ENCODE results near the gene ZNF439. TPM values are rescaled to one million over a fixed set of nuclear protein-coding genes. Genes with fewer than 3 reads are reported as not detected.
"Not testable (repeated sequence)": the region's sequence is repeated elsewhere in the genome, so short reads cannot be mapped to it uniquely, and the experiment has no call there.

ZNF439 gene
- total and polyA plus RNA-seq, 8 donors: 7.6 to 20.8 (median 19.2) TPM

GRCh38 chr19:11902228-11902627, 53.7 kb downstream of the ZNF439 start:
- Histone ChIP-seq H3K27me3 (no peaks in the 10 kb centered on the region), H3K4me3 (no peak overlapping the region), H3K4me1 (no peaks in the 10 kb centered on the region), H3K36me3 (peaks cover 0 to 65% of the 10 kb centered on the region in 2 donors), H3K9me3 (peaks cover 9 to 93% of the 10 kb centered on the region in 2 donors), H3K27ac (no peak overlapping the region)
- ATAC-seq: no peak
- DNase-seq: no peak
- intact Hi-C loops (cut with DNase I): no loop called here
- no peak for TF ChIP-seq CTCF (IDR thresholded peaks at IDR 0.05)

- intact Hi-C loops (cut with DNase I): no loop called here
- Histone ChIP-seq H3K4me3 (no peak overlapping the region), H3K36me3 (peaks cover 0 to 52% of the 10 kb centered on the region in 2 donors), H3K27ac (no peak overlapping the region), H3K27me3 (no peaks in the 10 kb centered on the region), H3K9me3 (peaks cover 9 to 97% of the 10 kb centered on the region in 2 donors), H3K4me1 (no peaks in the 10 kb centered on the region)
- TF ChIP-seq CTCF (IDR thresholded peaks at IDR 0.05): no peak
- no peak for ATAC-seq
- DNase-seq: no peak
Observed at GRCh38 chr19:11905928-11906327, 57.4 kb downstream of the ZNF439 start.

- H3K4me1 ChIP-seq; H3K27me3 ChIP-seq; H3K36me3 ChIP-seq; intact Hi-C loops (cut with DNase I); H3K4me3 ChIP-seq; H3K27ac ChIP-seq; DNase-seq; ATAC-seq: not testable (repeated sequence)
- peaks cover 0 to 90% of the 10 kb centered on the region in 2 donors for H3K9me3 ChIP-seq
Observed at GRCh38 chr19:11911937-11912336, 63.4 kb downstream of the ZNF439 start.

GRCh38 chr19:11914417-11915051, 66.0 kb downstream of the ZNF439 start:
- H3K27ac ChIP-seq; H3K36me3 ChIP-seq; H3K4me3 ChIP-seq; ATAC-seq; H3K27me3 ChIP-seq; DNase-seq; intact Hi-C loops (cut with DNase I); H3K4me1 ChIP-seq: not testable (repeated sequence)
- H3K9me3 ChIP-seq: peaks cover 0 to 64% of the 10 kb centered on the region in 2 donors

Other genes starting within 250 kb of the ZNF439 start
- gene ZNF823, start 109.8 kb upstream of the ZNF439 start, total RNA-seq: 1 to 10 TPM; 5.3 to 5.5 TPM
- gene ZNF823, start 109.8 kb upstream of the ZNF439 start, polyA plus RNA-seq (ENCODE audit: insufficient read length in 6 of 6): 1 to 10 TPM; 8.0 to 9.1 (median 8.7) TPM
- 1 to 10 TPM; 5.6 to 7.4 TPM for gene ZNF441, start 81.7 kb upstream of the ZNF439 start, total RNA-seq
- gene ZNF441, start 81.7 kb upstream of the ZNF439 start, polyA plus RNA-seq (ENCODE audit: insufficient read length in 6 of 6): 10 to 100 TPM in 5 of 6 donors, 1 to 10 TPM in 1; 9.8 to 15.5 (median 12.1) TPM
- gene ZNF491, start 50.2 kb upstream of the ZNF439 start, total RNA-seq: 1 to 10 TPM; 2.0 to 4.1 TPM
- gene ZNF491, start 50.2 kb upstream of the ZNF439 start, polyA plus RNA-seq (ENCODE audit: insufficient read length in 6 of 6): 10 to 100 TPM in 1 of 6 donors, 1 to 10 TPM in 5; 8.5 to 10.2 (median 9.1) TPM
- gene ZNF440, start 34.5 kb upstream of the ZNF439 start, total RNA-seq: 10 to 100 TPM; 12.6 to 18.0 TPM
- gene ZNF440, start 34.5 kb upstream of the ZNF439 start, polyA plus RNA-seq (ENCODE audit: insufficient read length in 6 of 6): 10 to 100 TPM; 19.4 to 26.4 (median 22.1) TPM
- gene ZNF69, start 39.1 kb downstream of the ZNF439 start, total RNA-seq: 10 to 100 TPM; 11.2 to 14.6 TPM
- 10 to 100 TPM; 14.6 to 25.0 (median 18.5) TPM for gene ZNF69, start 39.1 kb downstream of the ZNF439 start, polyA plus RNA-seq (ENCODE audit: insufficient read length in 6 of 6)
- 10 to 100 TPM in 1 of 2 donors, 1 to 10 TPM in 1; 9.9 to 14.6 TPM for gene ZNF700, start 76.4 kb downstream of the ZNF439 start, total RNA-seq
- 10 to 100 TPM; 17.9 to 23.9 (median 21.3) TPM for gene ZNF700, start 76.4 kb downstream of the ZNF439 start, polyA plus RNA-seq (ENCODE audit: insufficient read length in 6 of 6)
- gene ZNF763, start 116.3 kb downstream of the ZNF439 start, total RNA-seq: 1 to 10 TPM; 4.9 to 5.7 TPM
- 10 to 100 TPM in 1 of 6 donors, 1 to 10 TPM in 5; 7.7 to 10.2 (median 8.4) TPM for gene ZNF763, start 116.3 kb downstream of the ZNF439 start, polyA plus RNA-seq (ENCODE audit: insufficient read length in 6 of 6)
- gene ZNF433, start 187.0 kb downstream of the ZNF439 start, total RNA-seq: 1 to 10 TPM; 4.4 to 6.2 TPM
- gene ZNF433, start 187.0 kb downstream of the ZNF439 start, polyA plus RNA-seq (ENCODE audit: insufficient read length in 6 of 6): 10 to 100 TPM; 14.4 to 20.6 (median 16.5) TPM
- under 1 TPM; 0.32 to 0.50 TPM for gene ZNF878, start 204.2 kb downstream of the ZNF439 start, total RNA-seq
- gene ZNF878, start 204.2 kb downstream of the ZNF439 start, polyA plus RNA-seq (ENCODE audit: insufficient read length in 6 of 6): 1 to 10 TPM; 1.3 to 1.8 (median 1.5) TPM
- gene ZNF844, start 216.0 kb downstream of the ZNF439 start, total RNA-seq: 1 to 10 TPM; 7.6 to 8.2 TPM
- 10 to 100 TPM; 17.2 to 26.7 (median 21.7) TPM for gene ZNF844, start 216.0 kb downstream of the ZNF439 start, polyA plus RNA-seq (ENCODE audit: insufficient read length in 6 of 6)

Data from left lung (tissue), 10 donors.